ENCODE data around the gene CABP2. TPM values are rescaled to one million over a fixed set of nuclear protein-coding genes. Genes with fewer than 3 reads are reported as not detected.

Gene CABP2
- total RNA-seq, 1 donor from 2014 or later, result not detected

DNA sequence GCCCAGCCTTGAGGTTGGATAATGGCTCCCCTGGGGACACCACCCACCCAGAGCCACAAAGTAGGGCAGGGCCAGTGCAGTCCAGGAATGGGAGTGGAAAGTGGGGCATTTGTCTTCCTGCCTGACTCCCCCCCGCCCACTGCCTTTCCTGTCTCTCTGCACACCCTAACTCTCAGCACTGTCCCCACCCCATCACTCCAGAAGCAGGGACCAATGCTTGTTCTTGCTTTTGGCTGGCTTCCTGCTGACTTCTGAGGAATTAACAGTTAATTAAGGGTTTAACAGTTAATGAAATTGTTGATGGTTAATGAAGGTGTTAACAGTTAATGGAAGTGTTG lies 22.8 kb downstream of the CABP2 start:
- DNase-seq, result no peak
- intact Hi-C loops (cut with micrococcal nuclease), result no loop called here
- no peak for ATAC-seq

GRCh38 chr11:67499808-67500483 lies 23.3 kb downstream of the CABP2 start:
- intact Hi-C loops (cut with micrococcal nuclease), result no loop called here
- no peak for DNase-seq
- ATAC-seq, result no peak

DNA sequence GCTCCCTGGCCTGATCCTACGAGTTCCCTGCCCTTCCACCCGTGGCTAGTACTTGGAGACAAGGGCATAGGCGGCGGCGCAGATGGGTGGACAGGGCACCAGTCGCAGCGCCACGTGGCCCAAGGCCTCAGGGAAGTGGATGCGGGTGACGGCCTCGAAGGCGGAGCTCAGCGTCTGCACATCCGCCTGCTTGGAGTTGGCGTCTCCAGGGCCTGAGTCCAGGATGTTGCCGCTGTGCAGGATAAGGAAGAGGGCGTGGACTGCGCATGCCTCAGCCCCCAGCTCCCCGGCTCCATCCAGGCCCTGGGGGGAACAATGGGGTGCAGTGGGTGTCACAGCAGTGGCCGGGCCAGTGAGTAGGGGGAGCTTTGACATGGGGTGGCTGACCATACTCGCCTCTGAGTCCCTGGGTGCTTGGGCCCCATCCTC lies 24.7 kb downstream of the CABP2 start:
- intact Hi-C loops (cut with micrococcal nuclease), result no loop called here
- no peak for DNase-seq
- ATAC-seq, result peak; percentile 39

- ATAC-seq (no peak), DNase-seq (no peak)
- intact Hi-C loops (cut with micrococcal nuclease), result no loop called here
Measured at GRCh38 chr11:67497656-67498291, 25.5 kb downstream of the CABP2 start.

- intact Hi-C loops (cut with micrococcal nuclease), result no loop called here
- DNase-seq (no peak), ATAC-seq (no peak)
Measured at GRCh38 chr11:67496113-67496512, 27.1 kb downstream of the CABP2 start.

GRCh38 chr11:67495234-67496005 lies 27.8 kb downstream of the CABP2 start:
- no peak for DNase-seq
- intact Hi-C loops (cut with micrococcal nuclease), result no loop called here
- ATAC-seq, result no peak

- ATAC-seq (no peak), DNase-seq (no peak)
- intact Hi-C loops (cut with micrococcal nuclease), result no loop called here
Measured at GRCh38 chr11:67494371-67495233, 28.6 kb downstream of the CABP2 start.

GRCh38 chr11:67493548-67494370 lies 29.5 kb downstream of the CABP2 start:
- no peak for DNase-seq
- intact Hi-C loops (cut with micrococcal nuclease), result no loop called here
- ATAC-seq, result no peak

DNA sequence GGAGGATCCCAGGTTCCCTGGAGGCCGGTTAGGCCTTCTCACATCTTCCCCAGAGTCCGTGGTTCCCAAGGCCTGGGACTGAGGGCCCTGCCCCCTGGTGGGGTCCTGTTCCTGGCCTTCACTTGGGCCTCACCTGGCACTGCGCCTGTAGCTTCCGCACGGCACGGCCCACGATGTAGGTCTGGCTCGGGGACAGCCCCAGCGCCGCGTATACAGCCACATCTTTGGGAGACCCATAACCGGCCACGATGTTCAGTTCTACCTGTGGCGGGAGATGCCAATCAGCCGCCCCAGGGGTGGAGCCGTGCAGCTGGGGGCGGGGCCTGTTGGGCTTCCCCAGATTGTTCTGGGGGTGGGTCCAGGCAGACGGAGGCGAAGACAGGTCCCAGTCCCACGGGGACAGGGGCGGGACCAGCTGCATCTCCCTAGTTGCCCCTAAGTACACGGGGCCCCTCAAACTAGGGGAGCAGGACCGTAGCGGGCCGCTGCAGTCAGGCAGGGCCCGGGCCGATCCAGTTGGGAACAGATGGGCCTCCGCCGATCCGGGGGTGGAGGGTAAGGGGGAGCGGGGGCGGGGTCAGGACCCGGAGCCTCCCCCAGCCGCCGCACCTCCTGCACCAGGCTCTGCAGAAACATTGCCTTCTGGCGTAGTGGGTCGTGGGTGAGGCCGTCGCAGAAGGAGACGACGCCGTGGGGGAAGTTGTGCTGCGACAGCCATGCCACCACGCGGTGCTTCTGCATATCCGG lies 30.3 kb downstream of the CABP2 start:
- no peak for DNase-seq
- intact Hi-C loops (cut with micrococcal nuclease), result no loop called here
- ATAC-seq, result no peak

DNA sequence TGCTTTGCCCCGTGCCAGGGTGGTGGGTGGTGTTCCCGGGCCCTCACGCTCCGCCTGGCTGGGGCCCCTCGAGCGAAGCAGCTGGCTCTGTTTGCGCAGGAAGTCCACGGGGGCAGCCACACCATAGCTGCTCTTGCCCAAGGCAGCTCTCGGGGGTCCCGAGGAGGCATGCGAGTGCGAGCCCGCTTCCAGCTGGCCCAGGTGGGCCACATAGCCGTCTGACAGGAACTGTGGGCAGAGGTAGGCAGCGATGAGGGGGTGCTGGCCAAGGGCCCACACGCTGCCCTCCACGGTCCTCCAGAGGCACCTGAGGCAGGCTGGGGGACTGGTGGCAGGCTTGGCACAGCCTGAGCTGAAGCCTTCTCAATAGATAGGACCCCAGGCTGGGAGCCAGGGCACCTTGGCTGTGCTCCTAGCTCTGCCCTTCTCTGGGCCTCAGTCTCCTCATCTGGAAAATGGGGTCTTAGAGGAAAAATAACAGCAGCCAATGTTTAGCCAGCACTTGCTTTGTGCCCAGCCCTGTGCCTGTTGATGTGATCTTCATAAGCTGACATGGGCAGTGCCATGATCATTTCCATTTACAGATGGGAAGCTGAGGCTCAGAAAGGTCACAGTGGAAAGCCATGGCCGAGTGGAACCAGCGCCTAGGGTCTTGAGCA lies 31.0 kb downstream of the CABP2 start:
- ATAC-seq, result no peak
- intact Hi-C loops (cut with micrococcal nuclease), result no loop called here
- no peak for DNase-seq

DNA sequence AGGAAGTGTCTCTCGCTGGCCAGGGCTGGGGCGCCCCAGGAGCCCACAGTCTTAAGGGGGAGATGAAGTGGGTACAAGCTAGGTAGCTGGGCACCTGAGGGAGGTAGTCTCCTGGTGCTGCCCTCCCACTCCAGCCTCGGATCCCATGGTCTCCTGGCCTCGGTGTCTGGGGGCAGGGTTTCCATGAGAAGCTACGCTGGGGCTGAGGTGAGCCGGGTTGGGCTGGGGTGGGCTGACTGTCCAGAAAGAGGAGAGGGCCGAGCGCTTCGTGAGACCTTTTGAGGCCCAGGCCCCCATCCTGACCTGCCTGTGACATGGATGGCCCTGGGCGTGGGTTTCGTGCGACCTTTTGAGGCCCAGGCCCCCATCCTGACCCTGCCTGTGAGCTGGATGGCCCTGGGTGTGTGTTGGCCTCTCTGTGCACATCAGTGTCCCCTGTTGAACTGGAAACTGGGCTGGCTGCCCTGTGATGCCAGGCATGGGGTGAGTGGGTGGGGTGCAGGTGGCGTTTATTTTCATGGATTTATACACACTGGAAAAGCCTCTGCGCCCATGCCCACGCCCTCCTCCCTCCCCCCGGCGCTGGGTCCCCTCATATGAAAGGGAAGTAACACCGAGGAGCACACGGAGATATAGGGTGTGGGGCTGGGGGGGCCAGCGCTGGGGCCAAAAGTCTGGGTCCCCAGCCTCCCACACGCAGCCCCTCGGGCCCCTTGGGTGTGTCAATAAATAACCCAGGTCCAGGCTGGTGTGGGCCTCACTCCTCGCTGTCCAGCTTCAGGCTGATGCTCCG lies 31.8 kb downstream of the CABP2 start:
- intact Hi-C loops (cut with micrococcal nuclease), result no loop called here
- ATAC-seq (no peak), DNase-seq (no peak)

- intact Hi-C loops (cut with micrococcal nuclease), result no loop called here
- ATAC-seq (no peak), DNase-seq (no peak)
Measured at GRCh38 chr11:67490727-67491065, 32.5 kb downstream of the CABP2 start.

GRCh38 chr11:67489885-67490726 lies 33.1 kb downstream of the CABP2 start:
- intact Hi-C loops (cut with micrococcal nuclease), result no loop called here
- no peak for ATAC-seq
- no peak for DNase-seq

- intact Hi-C loops (cut with micrococcal nuclease), result no loop called here
- ATAC-seq (no peak), DNase-seq (no peak)
Measured at GRCh38 chr11:67489203-67489884, 33.9 kb downstream of the CABP2 start.

DNA sequence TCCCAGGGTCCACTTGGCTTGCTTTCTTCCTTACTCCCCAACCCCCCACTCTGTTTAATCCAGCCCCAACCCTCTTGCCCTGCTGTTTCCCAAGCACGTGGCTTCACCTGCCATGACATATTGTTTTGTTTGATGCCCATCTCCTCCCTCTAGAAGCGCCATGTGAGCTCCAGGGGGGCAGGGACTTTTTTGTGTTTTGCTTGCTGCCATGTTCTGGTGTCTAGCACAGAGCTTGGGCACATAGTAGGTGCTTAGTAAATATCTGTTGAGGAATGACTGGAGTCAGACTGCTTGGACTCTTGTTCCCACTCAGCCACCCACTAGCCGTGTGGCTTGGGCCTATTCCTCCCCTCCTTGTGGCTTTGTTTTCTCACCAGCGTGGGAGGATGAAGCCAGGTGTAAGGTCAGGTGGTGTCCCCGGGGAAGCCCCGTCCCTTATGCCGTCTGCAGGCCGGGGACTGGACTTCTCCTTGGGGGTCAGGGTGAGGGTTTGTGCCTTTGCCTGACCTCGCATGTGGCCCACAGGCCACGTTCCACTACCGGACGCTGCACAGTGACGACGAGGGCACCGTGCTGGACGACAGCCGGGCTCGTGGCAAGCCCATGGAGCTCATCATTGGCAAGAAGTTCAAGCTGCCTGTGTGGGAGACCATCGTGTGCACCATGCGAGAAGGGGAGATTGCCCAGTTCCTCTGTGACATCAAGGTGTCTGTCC lies 36.6 kb downstream of the CABP2 start:
- intact Hi-C loops (cut with micrococcal nuclease), result no loop called here
- peak; percentile 17 for DNase-seq
- ATAC-seq, result no peak
